Lung (tissue), 16 donors: Measurements from ENCODE around the gene MS4A4E. TPM values are rescaled to one million over a fixed set of nuclear protein-coding genes. Genes with fewer than 3 reads are reported as not detected.
"Not testable (repeated sequence)": the region's sequence is repeated elsewhere in the genome, so short reads cannot be mapped to it uniquely, and the experiment has no call there.

Experiments
- ATAC-seq: fragments of 200-7000 bp; cut with Tn5 transposase; one replicate; pipeline ENCODE4 v1.9.1; 2020; ENCODE audit warnings: moderate number of reproducible peaks; ENCODE audit not compliant: insufficient read depth, low FRiP score
- DNase-seq, 3 donors: peaks; one replicate each; pipeline ENCODE4 v3.0.0-alpha.2; 2013 to 2017
- H3K27ac ChIP-seq, 2 donors: one replicate each; pipeline ENCODE4 v1.5.1; 2013; ENCODE audit warnings: mild to moderate bottlenecking in 2 of 2, moderate library complexity in 2 of 2, control low read depth in 1 of 2, inconsistent platforms in 1 of 2, low read depth in 1 of 2, low read length in 1 of 2
- H3K27me3 ChIP-seq, 3 donors: one replicate each; pipeline ENCODE4 v1.5.1; 2013; ENCODE audit warnings: low read length in 2 of 3; ENCODE audit not compliant: control insufficient read depth in 3 of 3, insufficient read depth in 3 of 3
- H3K36me3 ChIP-seq, 4 donors: one replicate each; pipeline ENCODE4 v1.5.1; 2013; ENCODE audit warnings: low read length in 4 of 4, mild to moderate bottlenecking in 1 of 4, moderate library complexity in 1 of 4; ENCODE audit not compliant: control insufficient read depth in 4 of 4, insufficient read depth in 4 of 4
- H3K4me1 ChIP-seq, 5 donors: one replicate each; pipeline ENCODE4 v1.5.1; 2013; ENCODE audit warnings: low read length in 5 of 5, mild to moderate bottlenecking in 2 of 5, moderate library complexity in 1 of 5; ENCODE audit not compliant: control insufficient read depth in 5 of 5, insufficient read depth in 5 of 5
- H3K4me3 ChIP-seq: one replicate; pipeline ENCODE4 v1.5.1; 2013; ENCODE audit warnings: mild to moderate bottlenecking, control low read depth, moderate library complexity
- H3K9ac ChIP-seq, 2 donors: one replicate each; pipeline ENCODE4 v1.5.1; 2013; ENCODE audit warnings: low read length in 2 of 2, control low read depth in 1 of 2; ENCODE audit not compliant: insufficient read depth in 1 of 2
- H3K9me3 ChIP-seq, 4 donors: one replicate each; pipeline ENCODE4 v1.5.1; 2013; ENCODE audit warnings: low read length in 3 of 4, mild to moderate bottlenecking in 1 of 4, moderate library complexity in 1 of 4; ENCODE audit not compliant: control insufficient read depth in 4 of 4, insufficient read depth in 3 of 4
- WGBS, 2 donors: extraction: QIAGEN DNeasy Blood & Tissue Kit; methylation state at CpG; one replicate each; pipeline ENCODE4 v1.1.7; 2013; 5-methylcytosine and 5-hydroxymethylcytosine counted together
- long read RNA-seq, 5 donors: transcript quantifications; one replicate each; lab custom pipeline, GENCODE V29; 2026
- polyA plus RNA-seq, 2 donors: library from polyadenylated mRNA; stranded (reverse); fragments of 200-250 nt; gene quantifications; one replicate each; pipeline ENCODE4 v1.2.1, GENCODE V29; 2013
- total RNA-seq, 2 donors: library from RNA; depleted of rRNA in 1 of 2; stranded (reverse); fragments of >200 nt in 1 of 2; gene quantifications; one replicate each; pipeline ENCODE4 v1.2.1, GENCODE V29; 2014 to 2021
- TF ChIP-seq, protein P1 (sequence below): IDR thresholded peaks from 2 replicates; pipeline ENCODE4 v1.5.1; 2012; ENCODE audit warnings: mild to moderate bottlenecking; ENCODE audit errors: control extremely low read depth, extremely low read depth
- donor health status: control.
- donor health status: control.
- donor health status: Bipolar disorder and iron deficiency.
- donor health status: healthy.
- donor health status: DM: yes; HTN: yes; CAD: no.

Gene MS4A4E
- total RNA-seq (1 to 10 TPM; 1.8 to 3.9 TPM), polyA plus RNA-seq (under 1 TPM; 0.33 to 0.77 TPM)
- long read RNA-seq, donor 1 = 0 reads
- long read RNA-seq, donor 2 = 0 reads
- long read RNA-seq, donor 3 = 0 reads
- long read RNA-seq, donor 4 = 0 reads
- long read RNA-seq, donor 5, partial matches to known transcripts = 5 of 5 reads
- long read RNA-seq, donor 5, other reads (novel, unspliced or antisense) = 0 of 5 reads

DNA sequence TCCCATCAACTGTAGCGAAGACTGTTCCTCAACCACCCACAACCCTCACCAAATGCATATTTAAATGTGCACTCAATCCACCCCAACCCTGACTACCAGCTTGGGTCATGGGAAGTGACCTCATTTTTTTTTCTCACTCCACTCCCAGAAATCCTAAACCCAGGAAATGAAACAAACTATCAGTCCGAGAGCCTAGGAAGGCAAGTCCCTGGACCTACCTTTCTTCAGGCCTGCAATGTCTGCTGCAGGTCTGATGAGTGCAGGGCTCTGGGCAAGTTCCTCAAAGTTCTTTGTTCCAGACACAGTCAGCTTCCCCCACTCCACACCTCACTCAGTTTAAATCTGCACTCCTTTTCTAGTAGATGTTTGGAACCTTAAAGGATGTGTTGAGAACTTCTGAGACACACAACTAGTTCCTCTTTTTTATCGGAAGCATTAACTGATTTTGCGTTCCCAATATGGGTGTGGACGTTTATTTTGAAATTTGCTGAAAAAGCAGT, at the start of gene MS4A4E:
Gene MS4A4E, minus strand, starts transcription at position 398 of the 500 bp plus-strand sequence. CDS start 13,082 bp downstream, outside the sequence.
- 42 to 67% methylated on average over 5 of the region's 5 CpGs for WGBS, 2 donors
- Histone ChIP-seq H3K36me3 (no peaks in the 10 kb centered on the region), H3K4me1 (no peaks in the 10 kb centered on the region), H3K27me3 (no peaks in the 10 kb centered on the region), H3K4me3 (no peak within 1 kb of the TSS), H3K9ac (no peak within 1 kb of the TSS), H3K27ac (no peak within 1 kb of the TSS), H3K9me3 (no peaks in the 10 kb centered on the region)
- TF ChIP-seq, protein P1, sequence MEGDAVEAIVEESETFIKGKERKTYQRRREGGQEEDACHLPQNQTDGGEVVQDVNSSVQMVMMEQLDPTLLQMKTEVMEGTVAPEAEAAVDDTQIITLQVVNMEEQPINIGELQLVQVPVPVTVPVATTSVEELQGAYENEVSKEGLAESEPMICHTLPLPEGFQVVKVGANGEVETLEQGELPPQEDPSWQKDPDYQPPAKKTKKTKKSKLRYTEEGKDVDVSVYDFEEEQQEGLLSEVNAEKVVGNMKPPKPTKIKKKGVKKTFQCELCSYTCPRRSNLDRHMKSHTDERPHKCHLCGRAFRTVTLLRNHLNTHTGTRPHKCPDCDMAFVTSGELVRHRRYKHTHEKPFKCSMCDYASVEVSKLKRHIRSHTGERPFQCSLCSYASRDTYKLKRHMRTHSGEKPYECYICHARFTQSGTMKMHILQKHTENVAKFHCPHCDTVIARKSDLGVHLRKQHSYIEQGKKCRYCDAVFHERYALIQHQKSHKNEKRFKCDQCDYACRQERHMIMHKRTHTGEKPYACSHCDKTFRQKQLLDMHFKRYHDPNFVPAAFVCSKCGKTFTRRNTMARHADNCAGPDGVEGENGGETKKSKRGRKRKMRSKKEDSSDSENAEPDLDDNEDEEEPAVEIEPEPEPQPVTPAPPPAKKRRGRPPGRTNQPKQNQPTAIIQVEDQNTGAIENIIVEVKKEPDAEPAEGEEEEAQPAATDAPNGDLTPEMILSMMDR = no peak
- DNase-seq (no peak), ATAC-seq (no peak)

DNA sequence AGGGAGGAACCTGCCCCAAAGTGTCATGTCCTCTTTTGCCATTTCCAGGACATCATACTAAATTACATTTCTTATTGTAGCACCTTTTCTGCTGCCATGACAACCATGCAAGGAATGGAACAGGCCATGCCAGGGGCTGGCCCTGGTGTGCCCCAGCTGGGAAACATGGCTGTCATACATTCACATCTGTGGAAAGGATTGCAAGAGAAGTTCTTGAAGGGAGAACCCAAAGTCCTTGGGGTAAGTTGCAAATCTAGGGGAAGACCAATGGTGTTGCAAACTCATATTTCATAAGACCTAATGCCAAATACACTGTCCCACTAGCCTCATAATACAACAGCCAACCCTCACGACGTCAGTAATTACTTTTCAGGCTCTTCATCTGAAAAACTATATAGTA, 49.2 kb upstream of the MS4A4E start:
- no peak overlapping the region for H3K27ac ChIP-seq
- ATAC-seq (no peak), DNase-seq (no peak)
- no peaks in the 10 kb centered on the region for H3K27me3 ChIP-seq
- peaks cover 0 to 14% (median 4%) of the 10 kb centered on the region in 4 donors for H3K9me3 ChIP-seq
- TF ChIP-seq, protein P1 = no peak
- no peaks in the 10 kb centered on the region for H3K36me3 ChIP-seq
- H3K4me1 ChIP-seq = no peaks in the 10 kb centered on the region
- H3K4me3 ChIP-seq = no peak overlapping the region
- no peak overlapping the region for H3K9ac ChIP-seq
- 41 to 77% methylated on average over 2 of the region's 2 CpGs for WGBS, 2 donors

DNA sequence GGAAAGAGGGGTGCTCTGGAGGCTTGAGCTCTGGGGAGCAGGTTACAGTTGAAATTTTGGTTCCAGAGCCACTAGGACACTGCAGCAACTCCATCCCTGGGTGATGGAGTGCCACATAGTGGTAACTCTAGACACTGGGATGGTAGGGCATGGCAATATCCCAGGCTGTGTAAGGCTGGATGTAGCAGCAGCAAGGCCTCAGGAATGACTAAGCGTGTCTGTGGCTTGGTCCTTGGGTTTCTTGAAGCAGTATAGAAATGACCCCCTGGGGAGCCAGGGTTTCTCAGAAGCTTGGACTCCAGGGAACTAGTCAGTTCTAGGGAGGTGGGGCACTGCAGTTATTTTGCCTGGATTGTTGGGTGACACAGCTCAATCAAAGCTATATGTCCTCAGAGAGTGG, 45.6 kb upstream of the MS4A4E start:
- DNase-seq = no peak
- no peaks in the 10 kb centered on the region for H3K27me3 ChIP-seq
- H3K36me3 ChIP-seq = no peaks in the 10 kb centered on the region
- no peak overlapping the region for H3K4me3 ChIP-seq
- no peak overlapping the region for H3K9ac ChIP-seq
- no peak overlapping the region for H3K27ac ChIP-seq
- TF ChIP-seq, protein P1 = no peak
- no peaks in the 10 kb centered on the region for H3K4me1 ChIP-seq
- ATAC-seq = no peak
- 92 to 98% methylated on average over 1 of the region's 1 CpG for WGBS, 2 donors
- H3K9me3 ChIP-seq = peaks cover 0 to 14% (median 4%) of the 10 kb centered on the region in 4 donors

DNA sequence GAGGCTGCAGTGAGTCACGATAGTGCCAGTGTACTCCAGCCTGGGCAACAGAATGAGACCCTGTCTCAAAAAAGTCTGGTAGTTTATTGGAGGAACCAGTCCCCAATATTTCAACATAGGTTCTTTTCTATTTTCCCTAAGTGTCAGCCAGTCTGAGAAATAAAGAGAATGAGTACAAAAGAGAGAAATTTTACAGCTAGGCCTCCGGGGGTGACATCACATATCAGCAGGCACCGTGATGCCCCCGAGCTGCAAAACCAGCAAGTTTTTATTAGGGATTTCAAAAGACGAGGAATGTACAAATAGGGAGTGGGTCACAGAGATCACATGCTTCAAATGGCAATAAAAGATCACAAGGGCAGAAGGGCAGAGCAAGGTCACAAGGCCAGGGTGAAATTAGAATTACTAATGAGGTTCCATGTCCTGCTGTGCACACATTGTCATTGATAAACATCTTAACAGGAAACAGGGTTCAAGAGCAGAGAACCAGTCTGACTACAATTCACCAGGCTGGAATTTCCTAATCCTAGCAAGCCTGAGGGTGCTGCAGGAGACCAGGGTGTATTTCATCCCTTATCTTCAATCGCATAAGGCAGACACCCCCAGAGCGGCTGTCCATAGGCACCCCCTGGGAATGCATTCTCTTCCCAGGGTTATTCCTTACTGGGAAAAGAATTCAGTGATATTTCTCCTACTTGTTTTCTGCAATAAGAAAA, 42.6 kb upstream of the MS4A4E start:
- H3K27me3 ChIP-seq, H3K9ac ChIP-seq, DNase-seq, H3K4me1 ChIP-seq, H3K27ac ChIP-seq, ATAC-seq, H3K36me3 ChIP-seq, H3K4me3 ChIP-seq: not testable (repeated sequence)
- peaks cover 0 to 14% (median 4%) of the 10 kb centered on the region in 4 donors for H3K9me3 ChIP-seq
- WGBS, 2 donors = 66 to 73% methylated on average over 7 of the region's 7 CpGs
